GF-D8 (cell line): ENCODE data around the gene HPS4.
"Not testable (repeated sequence)": the region's sequence is repeated elsewhere in the genome, so short reads cannot be mapped to it uniquely, and the experiment has no call there.

ENCODE experiments used
- DNase-seq: peaks from one replicate; lab custom pipeline; 2025; lab: John Stamatoyannopoulos, UW

The HPS4 gene

GRCh38 chr22:26442086-26442756 is 41.4 kb downstream of the HPS4 start:
- no peak for DNase-seq

DNA sequence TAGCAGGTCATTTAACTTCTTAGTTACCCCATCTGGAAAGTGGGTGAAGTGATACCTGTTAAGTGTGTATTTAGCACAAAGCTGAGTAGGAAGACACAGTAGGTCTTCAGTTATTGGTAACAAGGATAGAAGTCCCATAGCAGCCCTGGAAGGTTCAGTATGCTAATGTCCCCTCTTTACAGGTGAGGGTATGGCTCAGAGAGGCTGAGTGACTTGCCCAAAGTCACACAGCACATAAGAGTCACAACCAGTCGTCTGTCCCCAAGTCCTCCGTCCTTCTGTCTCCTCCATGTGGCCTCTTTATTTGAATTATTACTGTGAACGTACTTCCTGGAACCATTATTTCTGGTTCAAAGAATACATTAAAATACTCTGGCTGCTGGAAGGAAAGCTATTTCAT is 44.0 kb downstream of the HPS4 start:
- no peak for DNase-seq

DNA sequence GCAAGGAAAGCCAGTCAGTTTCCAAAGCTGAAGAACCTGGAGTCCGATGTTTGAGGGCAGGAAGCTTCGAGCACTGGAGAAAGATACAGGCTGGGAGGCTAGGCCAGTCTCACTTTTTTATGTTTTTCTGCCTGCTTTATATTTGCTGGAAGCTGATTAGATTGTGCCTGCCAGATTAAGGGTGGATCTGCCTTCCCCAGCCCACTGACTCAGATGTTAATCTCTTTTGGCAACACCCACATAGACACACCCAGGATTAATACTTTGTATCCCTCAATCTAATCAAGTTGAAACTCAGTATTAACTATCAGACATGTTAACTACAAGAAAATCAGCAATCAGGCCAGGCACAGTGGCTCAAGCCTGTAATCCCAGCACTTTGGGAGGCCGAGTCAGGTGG is 44.8 kb downstream of the HPS4 start:
- DNase-seq, result not testable (repeated sequence)

GRCh38 chr22:26437694-26438392 is 45.7 kb downstream of the HPS4 start:
- no peak for DNase-seq

DNA sequence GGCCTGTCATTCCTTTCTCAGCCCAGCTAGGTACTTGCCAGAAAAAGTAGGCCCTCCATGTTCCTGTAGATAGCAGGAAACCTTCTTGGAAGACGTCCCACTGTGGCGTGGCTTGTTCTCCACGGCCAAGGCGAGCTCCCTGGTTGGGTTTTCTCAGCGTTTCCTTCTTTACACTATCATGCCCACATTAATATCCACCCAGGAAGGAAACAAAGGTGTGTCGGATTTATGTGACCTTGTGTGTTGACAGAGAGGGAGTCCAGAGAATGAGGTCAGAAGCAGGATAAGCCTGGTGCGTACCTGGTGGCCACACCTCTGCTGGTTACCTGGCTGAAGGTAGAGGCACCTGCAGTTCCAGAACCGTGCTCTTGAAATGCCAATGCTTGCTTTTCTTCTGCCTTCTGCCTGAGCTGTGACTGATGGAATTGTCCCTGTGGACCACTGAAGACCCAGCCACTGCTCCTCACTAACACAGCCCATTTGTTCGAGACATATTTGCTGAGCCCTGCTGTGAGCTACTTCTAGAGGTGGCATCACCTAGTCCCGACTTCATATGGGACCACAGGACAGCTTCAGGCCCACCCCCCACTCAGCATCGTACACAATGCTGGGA is 46.6 kb downstream of the HPS4 start:
- no peak for DNase-seq

GRCh38 chr22:26435327-26436093 is 48.1 kb downstream of the HPS4 start:
- peak; percentile 42 for DNase-seq

GRCh38 chr22:26433805-26434204 is 49.8 kb downstream of the HPS4 start:
- DNase-seq, result no peak

GRCh38 chr22:26432619-26433311 is 50.8 kb downstream of the HPS4 start:
- peak; percentile 65 for DNase-seq

DNA sequence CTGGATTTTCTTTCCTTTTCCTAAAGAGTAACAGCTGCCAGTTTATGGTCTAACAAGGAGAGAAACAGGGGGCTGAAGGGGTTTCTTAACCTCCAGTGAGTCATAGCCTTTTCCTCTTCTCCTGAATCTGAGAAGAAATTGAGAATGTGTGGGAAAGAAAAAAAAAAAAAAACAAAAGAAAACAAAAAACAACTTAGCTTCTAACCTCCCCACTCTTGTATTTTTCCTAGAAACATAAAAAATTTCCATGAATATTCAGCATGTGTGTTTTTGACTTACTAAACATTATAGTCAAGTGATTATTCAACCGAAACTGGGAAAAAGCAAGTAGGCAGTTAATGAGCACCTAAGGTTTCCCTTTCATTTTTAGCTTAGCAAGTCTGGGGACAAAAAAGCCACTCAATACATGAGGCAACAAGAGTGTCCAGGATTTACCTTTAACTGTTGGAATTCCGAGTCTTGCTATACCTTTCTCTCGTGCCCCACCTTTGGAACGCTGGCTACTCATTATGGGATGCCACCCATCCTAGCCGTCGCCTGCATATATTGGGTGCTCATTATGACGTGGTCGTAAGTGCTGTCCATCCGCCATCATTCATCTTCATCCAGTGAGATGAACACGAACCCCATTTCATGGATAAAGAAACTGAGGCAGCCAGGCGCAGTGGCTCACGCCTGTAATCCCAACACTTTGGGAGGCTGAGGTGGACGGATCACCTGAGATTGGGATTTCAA is 52.2 kb downstream of the HPS4 start:
- no peak for DNase-seq

DNA sequence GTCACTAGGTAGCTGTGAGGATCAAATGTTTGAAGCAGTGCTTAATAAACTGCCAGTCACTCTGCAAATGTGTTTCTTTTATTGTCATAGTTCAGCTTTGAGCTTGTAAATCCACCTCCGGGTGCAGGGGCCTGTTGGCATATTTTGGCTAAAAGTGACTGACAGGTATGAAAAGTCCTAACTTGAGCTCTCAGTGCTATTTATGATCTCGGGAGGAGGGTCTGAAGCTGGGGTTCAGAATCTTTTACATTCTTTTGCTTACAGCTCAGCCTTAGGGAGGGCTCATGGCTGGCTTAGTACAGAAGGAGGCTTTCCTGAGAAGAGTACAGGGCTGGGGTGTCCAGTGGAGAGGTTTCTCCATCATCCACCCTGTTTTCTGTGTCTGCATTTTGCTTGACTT is 53.0 kb downstream of the HPS4 start:
- no peak for DNase-seq

DNA sequence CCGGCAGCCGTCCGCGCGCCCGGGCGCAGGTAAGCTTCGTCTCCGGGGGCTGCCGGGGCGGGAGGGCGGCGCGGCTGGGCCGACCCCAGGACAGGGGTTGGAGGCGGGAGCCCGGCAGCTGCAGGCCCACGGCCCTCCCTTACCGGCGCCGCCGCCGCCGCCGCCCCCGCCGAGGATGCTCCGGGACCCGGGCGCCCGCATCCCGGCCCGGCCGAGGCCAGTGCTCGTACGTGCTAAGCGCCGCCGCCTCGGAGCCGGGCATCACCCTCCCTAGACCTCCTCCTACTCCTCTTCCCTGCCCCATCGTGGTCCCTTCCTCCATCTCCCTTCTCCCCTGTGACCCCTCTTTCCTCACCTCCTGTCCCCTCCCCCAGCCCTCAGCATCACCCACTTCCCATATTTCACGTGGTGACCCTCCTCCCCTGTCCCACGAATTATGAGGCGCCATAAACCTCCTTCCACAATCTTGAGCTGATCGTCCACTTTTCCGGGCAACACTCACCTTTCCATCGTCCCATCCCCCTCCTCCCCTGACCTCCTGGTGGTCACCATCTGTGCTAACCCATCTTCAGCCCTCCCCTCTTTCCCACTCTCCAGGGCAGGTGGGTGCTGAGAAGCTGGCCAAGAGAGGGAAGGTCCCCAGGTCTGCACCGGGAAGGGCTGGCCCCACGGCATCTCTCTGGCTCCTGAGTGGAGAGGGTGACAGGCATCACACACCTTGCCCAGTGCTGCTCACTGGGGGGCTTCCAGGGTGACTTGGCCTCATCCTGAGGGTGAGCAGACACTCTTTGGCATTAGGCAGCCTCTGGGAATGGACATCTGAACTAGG is 53.9 kb downstream of the HPS4 start:
- DNase-seq, result no peak

GRCh38 chr22:26428515-26429457 is 54.8 kb downstream of the HPS4 start, which contains the start of gene ASPHD2:
TSS of gene ASPHD2 (plus strand) at chr22:26429260. CDS start at chr22:26433616, 4,356 bp downstream.
- DNase-seq, result peak; percentile 3

- DNase-seq, result no peak
Observed at GRCh38 chr22:26426924-26427323, 56.7 kb downstream of the HPS4 start.

DNA sequence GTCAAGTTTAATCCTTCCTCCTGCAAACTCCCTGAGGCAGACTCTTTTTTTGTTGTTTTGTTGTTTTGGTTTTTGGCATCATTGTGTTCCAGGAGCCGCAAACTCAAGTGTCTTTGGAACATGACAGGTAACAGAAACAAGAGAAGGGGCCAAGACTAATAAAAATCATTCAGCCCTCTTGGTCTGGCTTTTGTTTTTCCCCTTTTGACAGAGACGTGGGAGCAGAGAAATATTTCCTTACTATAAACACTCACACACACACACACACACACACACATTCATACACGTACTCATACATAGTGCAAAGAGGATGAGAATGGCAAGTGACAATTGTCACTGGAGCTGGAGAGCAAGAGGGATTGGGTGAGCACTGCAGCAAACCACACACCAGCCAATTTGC is 65.0 kb downstream of the HPS4 start:
- DNase-seq, result no peak

- no peak for DNase-seq
Observed at GRCh38 chr22:26417406-26417805, 66.2 kb downstream of the HPS4 start.

DNA sequence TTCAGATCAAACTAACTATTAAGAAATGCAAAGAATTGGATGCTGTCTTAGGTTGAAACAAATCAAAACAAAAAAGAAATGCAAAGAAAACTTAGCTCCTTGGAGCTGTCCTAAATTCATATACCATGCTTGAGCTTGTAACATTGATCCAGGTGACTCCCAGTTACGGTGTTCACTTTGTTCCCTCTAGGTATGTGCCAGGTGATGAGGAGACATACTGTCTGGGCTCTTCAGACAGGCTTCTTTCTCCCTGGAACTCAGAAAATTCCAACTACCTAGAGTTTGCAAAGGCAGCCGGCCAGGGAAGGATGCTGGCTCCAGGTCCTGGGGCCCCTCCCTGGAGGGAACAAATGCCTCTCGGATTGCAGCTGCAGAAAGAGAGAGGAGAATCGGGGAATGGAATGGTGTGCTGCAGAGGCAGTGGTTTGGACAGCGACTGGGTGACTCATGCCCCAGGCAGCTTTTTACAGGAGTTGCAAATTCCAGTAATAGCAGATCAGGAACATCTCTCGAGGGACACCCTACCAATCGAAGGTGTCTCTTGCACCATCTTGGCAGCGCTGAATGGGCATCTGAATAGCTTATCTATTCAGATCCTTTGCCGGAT is 66.8 kb downstream of the HPS4 start:
- DNase-seq, result no peak

- no peak for DNase-seq
Observed at GRCh38 chr22:26416256-26416655, 67.3 kb downstream of the HPS4 start.

GRCh38 chr22:26414347-26414746 is 69.2 kb downstream of the HPS4 start:
- DNase-seq, result no peak

- DNase-seq, result no peak
Observed at GRCh38 chr22:26410386-26410785, 73.2 kb downstream of the HPS4 start.
